ENCODE data around the gene SDF2. TPM values are rescaled to one million over a fixed set of nuclear protein-coding genes. Genes with fewer than 3 reads are reported as not detected.

Gene SDF2
- total RNA-seq, 6 donors from 2014 or later = 43.2 to 91.1 (median 52.5) TPM

- H3K9me3 ChIP-seq = no peaks in the 10 kb centered on the region
- ATAC-seq (ENCODE audit: low FRiP score in 2 of 2) (no peak), DNase-seq (no peak)
- H3K27me3 ChIP-seq = no peaks in the 10 kb centered on the region
- 57 to 100% methylated on average over 1 of the region's 1 CpG for WGBS, 2 donors
- H3K36me3 ChIP-seq = peaks cover 74 to 100% (median 92%) of the 10 kb centered on the region in 4 donors
- H3K4me1 ChIP-seq = no peaks in the 10 kb centered on the region
- H3K4me3 ChIP-seq = no peak overlapping the region
- no peak overlapping the region for H3K27ac ChIP-seq
- TF ChIP-seq CTCF (IDR thresholded peaks at IDR 0.05) (no peak), EP300 (IDR thresholded peaks at IDR 0.05) (no peak), POLR2A (IDR thresholded peaks at IDR 0.05) (no peak), POLR2AphosphoS5 (IDR thresholded peaks at IDR 0.05) (no peak)
Measured at GRCh38 chr17:28693869-28694268, 32.2 kb upstream of the SDF2 start.

- H3K27me3 ChIP-seq = no peaks in the 10 kb centered on the region
- H3K9me3 ChIP-seq = no peaks in the 10 kb centered on the region
- H3K4me3 ChIP-seq = no peak overlapping the region
- no peaks in the 10 kb centered on the region for H3K4me1 ChIP-seq
- TF ChIP-seq CTCF (IDR thresholded peaks at IDR 0.05) = no peak
- TF ChIP-seq EP300 (IDR thresholded peaks at IDR 0.05) = no peak
- no peak for TF ChIP-seq POLR2AphosphoS5 (IDR thresholded peaks at IDR 0.05)
- TF ChIP-seq POLR2A (IDR thresholded peaks at IDR 0.05) = no peak
- no peak overlapping the region for H3K27ac ChIP-seq
- no peak for DNase-seq
- peaks cover 80 to 100% (median 92%) of the 10 kb centered on the region in 4 donors for H3K36me3 ChIP-seq
- WGBS, 2 donors = 93 to 97% methylated on average over 3 of the region's 3 CpGs
- no peak for ATAC-seq (ENCODE audit: low FRiP score in 2 of 2)
Measured at GRCh38 chr17:28689011-28689410, 27.3 kb upstream of the SDF2 start.

- no peaks in the 10 kb centered on the region for H3K27me3 ChIP-seq
- DNase-seq = no peak
- H3K27ac ChIP-seq = no peak overlapping the region
- H3K9me3 ChIP-seq = no peaks in the 10 kb centered on the region
- no peaks in the 10 kb centered on the region for H3K4me1 ChIP-seq
- H3K36me3 ChIP-seq = peaks cover 80 to 100% (median 92%) of the 10 kb centered on the region in 4 donors
- TF ChIP-seq EP300 (IDR thresholded peaks at IDR 0.05) = no peak
- no peak for TF ChIP-seq POLR2A (IDR thresholded peaks at IDR 0.05)
- TF ChIP-seq CTCF (IDR thresholded peaks at IDR 0.05) = no peak
- no peak for TF ChIP-seq POLR2AphosphoS5 (IDR thresholded peaks at IDR 0.05)
- 93 to 98% methylated on average over 4 of the region's 4 CpGs for WGBS, 2 donors
- H3K4me3 ChIP-seq = no peak overlapping the region
- ATAC-seq (ENCODE audit: low FRiP score in 2 of 2) = no peak
Measured at GRCh38 chr17:28688481-28688880, 26.8 kb upstream of the SDF2 start.

- Histone ChIP-seq H3K9me3 (no peaks in the 10 kb centered on the region), H3K27me3 (no peaks in the 10 kb centered on the region), H3K4me3 (no peak overlapping the region), H3K36me3 (peaks cover 92 to 100% (median 100%) of the 10 kb centered on the region in 4 donors), H3K4me1 (no peaks in the 10 kb centered on the region), H3K27ac (no peak overlapping the region)
- 84 to 100% methylated on average over 2 to 4 of the region's 4 CpGs for WGBS, 2 donors
- ATAC-seq (ENCODE audit: low FRiP score in 2 of 2) (no peak), DNase-seq (no peak)
- TF ChIP-seq EP300 (IDR thresholded peaks at IDR 0.05) (no peak), POLR2A (IDR thresholded peaks at IDR 0.05) (no peak), CTCF (IDR thresholded peaks at IDR 0.05) (no peak), POLR2AphosphoS5 (IDR thresholded peaks at IDR 0.05) (no peak)
Measured at GRCh38 chr17:28686296-28686695, 24.6 kb upstream of the SDF2 start.

- peaks cover 93 to 100% (median 100%) of the 10 kb centered on the region in 4 donors for H3K36me3 ChIP-seq
- 93% methylated on average over 5 of the region's 5 CpGs for WGBS, 2 donors
- no peak for DNase-seq
Measured at GRCh38 chr17:28685366-28685765, 23.7 kb upstream of the SDF2 start.

More at GRCh38 chr17:28685366-28685765, 23.7 kb upstream of the SDF2 start:
- Histone ChIP-seq H3K27ac (no peak overlapping the region), H3K4me3 (no peak overlapping the region), H3K4me1 (no peaks in the 10 kb centered on the region), H3K27me3 (no peaks in the 10 kb centered on the region), H3K9me3 (no peaks in the 10 kb centered on the region)
- no peak for ATAC-seq (ENCODE audit: low FRiP score in 2 of 2)
- TF ChIP-seq POLR2AphosphoS5 (IDR thresholded peaks at IDR 0.05) (no peak), CTCF (IDR thresholded peaks at IDR 0.05) (no peak), POLR2A (IDR thresholded peaks at IDR 0.05) (no peak), EP300 (IDR thresholded peaks at IDR 0.05) (no peak)
